ENCODE results near the gene PRR23E. TPM values are rescaled to one million over a fixed set of nuclear protein-coding genes. Genes with fewer than 3 reads are reported as not detected.
A peak's percentile ranks its signal among the peaks of the same experiment; 100 is the strongest.

Gene PRR23E
- polyA plus RNA-seq, 1 of the 3 experiments (the other 2 are of a cell fraction) = not detected

DNA sequence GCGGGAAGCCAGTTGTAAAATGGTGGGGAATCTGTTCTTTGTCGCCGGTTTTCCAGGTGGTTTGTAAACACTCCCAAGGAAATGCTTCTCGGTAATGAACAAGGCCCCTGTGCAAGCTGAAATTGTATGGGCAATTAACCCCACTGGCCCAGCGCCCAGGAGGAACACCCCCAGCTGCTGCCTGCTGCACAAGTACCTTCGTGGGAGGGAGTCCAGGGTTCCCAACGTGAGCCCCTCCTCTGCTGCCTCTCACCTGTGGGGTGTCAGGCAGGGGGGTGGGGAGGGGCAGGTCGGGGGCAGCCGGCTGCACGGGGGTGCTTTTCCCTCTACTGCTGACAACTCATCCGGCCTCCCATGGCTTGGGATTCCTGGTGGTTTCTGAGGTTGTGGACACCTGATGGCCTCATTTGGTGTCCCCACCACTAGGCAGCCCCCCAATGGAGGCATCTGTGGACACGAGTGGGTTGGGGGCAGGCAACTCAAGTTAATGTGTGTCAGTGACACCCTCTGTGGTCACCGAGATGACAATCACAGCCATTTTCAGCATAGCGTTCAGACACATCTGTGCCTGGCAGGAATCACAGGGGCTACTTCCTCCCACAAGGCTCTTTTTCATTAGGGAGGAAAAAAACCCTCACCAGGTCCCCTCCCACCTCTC is 35.6 kb upstream of the PRR23E start (continued):
- TF ChIP-seq, protein P1, sequence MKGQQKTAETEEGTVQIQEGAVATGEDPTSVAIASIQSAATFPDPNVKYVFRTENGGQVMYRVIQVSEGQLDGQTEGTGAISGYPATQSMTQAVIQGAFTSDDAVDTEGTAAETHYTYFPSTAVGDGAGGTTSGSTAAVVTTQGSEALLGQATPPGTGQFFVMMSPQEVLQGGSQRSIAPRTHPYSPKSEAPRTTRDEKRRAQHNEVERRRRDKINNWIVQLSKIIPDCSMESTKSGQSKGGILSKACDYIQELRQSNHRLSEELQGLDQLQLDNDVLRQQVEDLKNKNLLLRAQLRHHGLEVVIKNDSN (IDR thresholded peaks at IDR 0.05; ENCODE audit: borderline replicate concordance, low read depth) = no peak
- TF ChIP-seq SMC3 (IDR thresholded peaks at IDR 0.05; ENCODE audit: low read depth, low read length) (no peak), FOXJ3 (CRISPR knock-in tag; IDR thresholded peaks at IDR 0.05) (no peak), TAF1 (IDR thresholded peaks at IDR 0.05; ENCODE audit: borderline replicate concordance, low read depth, low read length) (no peak)

DNA sequence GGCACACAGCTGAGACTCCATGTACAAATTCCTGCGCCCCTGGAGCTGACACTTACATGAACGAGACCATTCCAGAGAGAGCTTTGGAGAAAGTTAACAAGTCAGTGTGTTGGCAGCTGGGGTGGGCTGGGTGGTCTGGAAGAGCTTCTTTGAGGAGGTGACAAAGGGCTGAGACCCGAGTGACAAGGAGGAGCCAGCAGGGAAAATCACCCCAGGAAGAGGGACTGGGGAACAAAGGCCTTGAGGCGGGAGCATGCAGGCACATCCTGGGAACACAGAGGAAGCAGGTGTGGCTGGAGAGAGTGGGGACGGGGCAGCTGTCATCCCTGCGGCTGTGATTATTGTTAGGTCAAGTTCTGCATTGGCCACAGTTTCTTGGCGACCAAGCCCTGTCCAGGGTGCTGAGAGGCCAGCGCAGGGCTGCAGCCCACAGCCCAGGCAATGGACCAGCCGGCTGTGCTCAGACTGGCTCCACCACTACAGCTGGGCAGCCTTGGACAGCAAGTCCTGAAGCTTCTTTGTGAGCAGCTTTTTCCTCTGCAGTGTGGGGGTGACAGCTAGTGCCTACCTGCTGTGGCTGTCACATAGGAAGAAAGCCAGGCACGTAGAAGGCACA is 34.2 kb upstream of the PRR23E start:
- Histone ChIP-seq H4K20me1 (ENCODE audit: insufficient read depth) (no peaks in the 10 kb centered on the region), H3K27me3 (ENCODE audit: insufficient read depth) (no peaks in the 10 kb centered on the region), H3K4me2 (no peak overlapping the region), H3F3A (replicated peaks; ENCODE audit: insufficient read depth) (no peaks in the 10 kb centered on the region), H3K79me2 (ENCODE audit: insufficient read depth) (no peaks in the 10 kb centered on the region), H3K4me3 (ENCODE audit: low read depth in 2 of 2, low read length in 1 of 2) (no peak overlapping the region), H3K4me1 (ENCODE audit: control insufficient read depth in 1 of 2, insufficient read depth in 2 of 2, low read depth in 1 of 2, low read length in 1 of 2) (peaks cover 0 to 25% of the 10 kb centered on the region in 2 experiments; a peak in 1 of 4 replicates), H3K9me2 (no peaks in the 10 kb centered on the region), H3K36me3 (replicated peaks in 1 of 2; ENCODE audit: control insufficient read depth in 1 of 2, insufficient read depth in 2 of 2, low read length in 1 of 2) (no peaks in the 10 kb centered on the region), H3K9me3 (no peaks in the 10 kb centered on the region), H2AFZ (ENCODE audit: low read depth) (no peak overlapping the region), H3K9ac (no peak overlapping the region), H3K27ac (ENCODE audit: low read depth in 2 of 2, low read length in 1 of 2) (no peak overlapping the region)
- no peak for TF ChIP-seq EZH2phosphoT487 (IDR thresholded peaks at IDR 0.05; ENCODE audit: borderline replicate concordance, low read depth)
- TF ChIP-seq CHD2 (IDR thresholded peaks at IDR 0.05; ENCODE audit: low read length, partially characterized antibody) = no peak
- TF ChIP-seq, protein P2, sequence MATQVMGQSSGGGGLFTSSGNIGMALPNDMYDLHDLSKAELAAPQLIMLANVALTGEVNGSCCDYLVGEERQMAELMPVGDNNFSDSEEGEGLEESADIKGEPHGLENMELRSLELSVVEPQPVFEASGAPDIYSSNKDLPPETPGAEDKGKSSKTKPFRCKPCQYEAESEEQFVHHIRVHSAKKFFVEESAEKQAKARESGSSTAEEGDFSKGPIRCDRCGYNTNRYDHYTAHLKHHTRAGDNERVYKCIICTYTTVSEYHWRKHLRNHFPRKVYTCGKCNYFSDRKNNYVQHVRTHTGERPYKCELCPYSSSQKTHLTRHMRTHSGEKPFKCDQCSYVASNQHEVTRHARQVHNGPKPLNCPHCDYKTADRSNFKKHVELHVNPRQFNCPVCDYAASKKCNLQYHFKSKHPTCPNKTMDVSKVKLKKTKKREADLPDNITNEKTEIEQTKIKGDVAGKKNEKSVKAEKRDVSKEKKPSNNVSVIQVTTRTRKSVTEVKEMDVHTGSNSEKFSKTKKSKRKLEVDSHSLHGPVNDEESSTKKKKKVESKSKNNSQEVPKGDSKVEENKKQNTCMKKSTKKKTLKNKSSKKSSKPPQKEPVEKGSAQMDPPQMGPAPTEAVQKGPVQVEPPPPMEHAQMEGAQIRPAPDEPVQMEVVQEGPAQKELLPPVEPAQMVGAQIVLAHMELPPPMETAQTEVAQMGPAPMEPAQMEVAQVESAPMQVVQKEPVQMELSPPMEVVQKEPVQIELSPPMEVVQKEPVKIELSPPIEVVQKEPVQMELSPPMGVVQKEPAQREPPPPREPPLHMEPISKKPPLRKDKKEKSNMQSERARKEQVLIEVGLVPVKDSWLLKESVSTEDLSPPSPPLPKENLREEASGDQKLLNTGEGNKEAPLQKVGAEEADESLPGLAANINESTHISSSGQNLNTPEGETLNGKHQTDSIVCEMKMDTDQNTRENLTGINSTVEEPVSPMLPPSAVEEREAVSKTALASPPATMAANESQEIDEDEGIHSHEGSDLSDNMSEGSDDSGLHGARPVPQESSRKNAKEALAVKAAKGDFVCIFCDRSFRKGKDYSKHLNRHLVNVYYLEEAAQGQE (IDR thresholded peaks at IDR 0.05; ENCODE audit: low read depth, low read length) = peak; percentile 97
- no peak for DNase-seq
- ChIA-PET CTCF (interaction anchor here (1.0 to 5.6 kb wide), 5 partner anchors 13 to 177 kb away, joined by 3 to 30 read pairs (median 5); no protein-coding TSS in a partner anchor), POLR2A (interaction anchor here (1.2 kb wide), 1 partner anchor 14 kb away, joined by 3 read pairs; no protein-coding TSS in a partner anchor)
- 68% methylated on average over 6 of the region's 10 CpGs for WGBS (ENCODE audit: low lambda C conversion rate)

DNA sequence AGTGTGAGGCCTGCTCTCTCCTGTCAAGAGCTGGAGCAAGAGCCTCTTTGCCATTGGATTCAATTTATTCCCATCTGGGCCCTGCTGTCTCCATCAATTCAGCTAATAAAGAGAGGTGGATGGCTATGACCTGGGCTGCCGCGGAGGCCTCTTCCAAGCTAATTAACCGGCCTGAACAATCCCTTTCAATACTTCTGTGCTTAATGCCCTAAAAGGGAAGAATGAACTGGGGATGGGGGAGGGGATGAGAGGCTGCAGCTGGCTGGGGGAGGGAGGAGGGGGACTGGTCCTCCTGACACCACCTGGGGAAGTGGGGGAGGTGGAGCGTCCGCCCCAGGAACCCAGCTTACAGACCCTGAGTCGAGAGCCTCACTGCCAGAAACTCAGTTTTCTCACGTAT is 33.4 kb upstream of the PRR23E start:
- peaks cover 0 to 25% of the 10 kb centered on the region in 2 experiments; a peak in 1 of 4 replicates for H3K4me1 ChIP-seq (ENCODE audit: control insufficient read depth in 1 of 2, insufficient read depth in 2 of 2, low read depth in 1 of 2, low read length in 1 of 2)
- H2AFZ ChIP-seq (ENCODE audit: low read depth) = no peak overlapping the region
- no peak for TF ChIP-seq EZH2phosphoT487 (IDR thresholded peaks at IDR 0.05; ENCODE audit: borderline replicate concordance, low read depth)
- H3K36me3 ChIP-seq (replicated peaks in 1 of 2; ENCODE audit: control insufficient read depth in 1 of 2, insufficient read depth in 2 of 2, low read length in 1 of 2) = no peaks in the 10 kb centered on the region
- H3F3A ChIP-seq (replicated peaks; ENCODE audit: insufficient read depth) = no peaks in the 10 kb centered on the region
- no peak for DNase-seq
- no peak overlapping the region for H3K9ac ChIP-seq
- CTCF ChIA-PET = interaction anchor here (1.0 to 5.6 kb wide), 5 partner anchors 13 to 389 kb away, joined by 3 to 30 read pairs (median 5); no protein-coding TSS in a partner anchor
- no peaks in the 10 kb centered on the region for H4K20me1 ChIP-seq (ENCODE audit: insufficient read depth)
- POLR2A ChIA-PET = interaction anchor here (1.1 kb wide), 1 partner anchor 17 kb away, joined by 5 read pairs; no protein-coding TSS in a partner anchor
- H3K4me2 ChIP-seq = no peak overlapping the region
- H3K9me3 ChIP-seq = no peaks in the 10 kb centered on the region
- no peak overlapping the region for H3K27ac ChIP-seq (ENCODE audit: low read depth in 2 of 2, low read length in 1 of 2)
- WGBS (ENCODE audit: low lambda C conversion rate) = 62% methylated on average over 7 of the region's 7 CpGs
- no peaks in the 10 kb centered on the region for H3K79me2 ChIP-seq (ENCODE audit: insufficient read depth)
- no peaks in the 10 kb centered on the region for H3K9me2 ChIP-seq
- no peak overlapping the region for H3K4me3 ChIP-seq (ENCODE audit: low read depth in 2 of 2, low read length in 1 of 2)
- H3K27me3 ChIP-seq (ENCODE audit: insufficient read depth) = no peaks in the 10 kb centered on the region

Measured in SK-N-SH (cell line).